Neural progenitor cell (in vitro differentiated cells): ENCODE results near the gene SLC45A1. TPM values are rescaled to one million over a fixed set of nuclear protein-coding genes. Genes with fewer than 3 reads are reported as not detected.
A peak's percentile ranks its signal among the peaks of the same experiment; 100 is the strongest.

Source experiments
- DNase-seq: peaks from one replicate; pipeline ENCODE4 v3.0.0-alpha.2; 2016; ENCODE audit warnings: low spot score
- H2AFZ ChIP-seq: fragments of 200-600 bp; sonication (generic); replicated peaks from 2 replicates; pipeline ENCODE4 v1.6.1; 2016; ENCODE audit warnings: antibody characterized with exemption
- H3F3A ChIP-seq: fragments of 200-600 bp; sonication (generic); 2 replicates; pipeline ENCODE4 v1.6.1; 2016; ENCODE audit warnings: antibody characterized with exemption, low read depth
- H3K27ac ChIP-seq: fragments of 200-600 bp; sonication (generic); 2 replicates; pipeline ENCODE4 v1.5.1; 2016; ENCODE audit warnings: mild to moderate bottlenecking
- H3K27me3 ChIP-seq: fragments of 200-600 bp; sonication (generic); 2 replicates; pipeline ENCODE4 v1.6.1; 2016; ENCODE audit warnings: mild to moderate bottlenecking, moderate library complexity
- H3K36me3 ChIP-seq: fragments of 200-600 bp; sonication (generic); 2 replicates; pipeline ENCODE4 v1.5.1; 2016
- H3K4me1 ChIP-seq: fragments of 200-600 bp; sonication (generic); 2 replicates; pipeline ENCODE4 v1.6.1; 2016; ENCODE audit warnings: mixed run types
- H3K4me2 ChIP-seq: fragments of 200-600 bp; sonication (generic); 2 replicates; pipeline ENCODE4 v1.6.1; 2016
- H3K4me3 ChIP-seq: fragments of 200-600 bp; sonication (generic); 2 replicates; pipeline ENCODE4 v1.5.1; 2016
- H3K79me2 ChIP-seq: fragments of 200-600 bp; sonication (generic); 2 replicates; pipeline ENCODE4 v1.6.1; 2016; ENCODE audit warnings: low read depth
- H3K9ac ChIP-seq: fragments of 200-600 bp; sonication (generic); 2 replicates; pipeline ENCODE4 v1.6.1; 2016
- H3K9me3 ChIP-seq: fragments of 200-600 bp; sonication (generic); 2 replicates; pipeline ENCODE4 v1.5.1; 2016; ENCODE audit warnings: low read depth
- H4K20me1 ChIP-seq: fragments of 200-600 bp; sonication (generic); 2 replicates; pipeline ENCODE4 v1.6.1; 2016; ENCODE audit warnings: low read depth
- H3K27ac Mint-ChIP-seq: 3 replicates; pipeline ENCODE4 v1.8.0; 2021; ENCODE audit warnings: mixed read lengths
- H3K27me3 Mint-ChIP-seq: 2 replicates; pipeline ENCODE4 v1.8.0; 2022; ENCODE audit warnings: low read depth, mild to moderate bottlenecking, inconsistent platforms, moderate library complexity, mixed read lengths; ENCODE audit not compliant: insufficient read depth
- H3K36me3 Mint-ChIP-seq: 3 replicates; pipeline ENCODE4 v1.8.0; 2021; ENCODE audit warnings: mixed read lengths
- H3K4me1 Mint-ChIP-seq: 3 replicates; pipeline ENCODE4 v1.8.0; 2021; ENCODE audit warnings: mixed read lengths
- H3K4me3 Mint-ChIP-seq: 3 replicates; pipeline ENCODE4 v1.8.0; 2021; ENCODE audit warnings: mild to moderate bottlenecking, moderate library complexity, mixed read lengths
- H3K9me3 Mint-ChIP-seq: 3 replicates; pipeline ENCODE4 v1.8.0; 2020; ENCODE audit warnings: mixed read lengths
- EZH2 ChIP-seq: fragments of 200-600 bp; sonication (generic); IDR thresholded peaks from 2 replicates; pipeline ENCODE4 v1.6.1; 2017; ENCODE audit warnings: antibody characterized with exemption, mild to moderate bottlenecking, moderate library complexity
- EZH2phosphoT487 ChIP-seq: fragments of 200-600 bp; sonication (generic); IDR thresholded peaks from 2 replicates; pipeline ENCODE4 v1.6.1; 2017; ENCODE audit warnings: antibody characterized with exemption
- total RNA-seq: library from RNA; depleted of rRNA; stranded (reverse); fragments of >200 nt; gene quantifications from 2 replicates; pipeline ENCODE4 v1.2.3, GENCODE V29; 2015; ENCODE audit warnings: low replicate concordance
- TF ChIP-seq, protein P1 (sequence below): fragments of 200-600 bp; sonication (generic); IDR thresholded peaks from 2 replicates; pipeline ENCODE4 v1.5.1; 2017; ENCODE audit warnings: antibody characterized with exemption, mild to moderate bottlenecking

Gene SLC45A1
- total RNA-seq, 1 donor from 2014 or later: 1.1 TPM

DNA sequence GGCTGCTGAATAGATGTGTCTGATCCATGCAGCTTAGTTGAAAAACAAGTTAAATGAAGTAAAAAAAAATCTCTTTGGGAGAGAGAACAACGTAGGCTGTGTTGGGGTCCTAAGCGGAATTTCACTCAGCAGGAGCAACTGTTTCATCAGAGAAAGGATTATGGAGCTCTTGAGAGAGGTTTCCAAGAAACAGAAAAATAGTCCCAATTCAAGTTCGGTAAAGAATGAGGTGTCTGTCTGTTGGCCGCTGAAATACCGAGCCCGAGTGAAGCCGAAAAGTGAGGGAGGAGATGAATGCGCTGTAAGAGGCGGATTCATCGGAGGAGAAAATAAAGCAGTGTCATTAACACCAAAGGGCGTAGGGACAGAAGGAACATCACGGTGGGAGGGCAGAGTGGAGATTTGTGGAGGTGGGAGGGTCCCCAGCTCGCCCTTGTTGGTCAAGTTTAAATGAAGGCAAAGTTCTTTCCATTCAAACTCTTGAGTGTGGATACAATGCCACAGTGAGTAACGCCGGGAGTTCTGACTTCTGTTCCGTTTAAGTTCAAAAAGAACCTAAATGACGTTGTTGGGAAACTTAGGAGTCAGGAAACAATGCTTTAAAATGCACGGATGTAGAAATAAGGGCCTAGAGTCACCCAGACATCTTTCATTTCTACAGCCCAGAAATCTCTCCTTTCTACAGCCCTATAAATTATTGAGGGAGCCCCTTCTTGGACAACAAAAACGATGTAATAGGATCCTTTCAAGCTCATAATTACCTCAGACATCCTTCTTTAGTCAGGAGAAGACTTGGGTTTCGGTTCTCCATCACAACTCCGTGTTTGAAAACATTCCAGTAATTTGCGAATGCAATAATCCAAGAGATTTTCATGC lies 15.6 kb upstream of the SLC45A1 start:
- Mint-ChIP-seq H3K4me1 (peaks cover 33% of the 10 kb centered on the region), H3K27ac (peak overlapping the region; percentile 18), H3K27me3 (peaks cover 6% of the 10 kb centered on the region), H3K9me3 (no peaks in the 10 kb centered on the region), H3K36me3 (no peaks in the 10 kb centered on the region), H3K4me3 (peak overlapping the region; percentile 10)
- TF ChIP-seq, protein P1, sequence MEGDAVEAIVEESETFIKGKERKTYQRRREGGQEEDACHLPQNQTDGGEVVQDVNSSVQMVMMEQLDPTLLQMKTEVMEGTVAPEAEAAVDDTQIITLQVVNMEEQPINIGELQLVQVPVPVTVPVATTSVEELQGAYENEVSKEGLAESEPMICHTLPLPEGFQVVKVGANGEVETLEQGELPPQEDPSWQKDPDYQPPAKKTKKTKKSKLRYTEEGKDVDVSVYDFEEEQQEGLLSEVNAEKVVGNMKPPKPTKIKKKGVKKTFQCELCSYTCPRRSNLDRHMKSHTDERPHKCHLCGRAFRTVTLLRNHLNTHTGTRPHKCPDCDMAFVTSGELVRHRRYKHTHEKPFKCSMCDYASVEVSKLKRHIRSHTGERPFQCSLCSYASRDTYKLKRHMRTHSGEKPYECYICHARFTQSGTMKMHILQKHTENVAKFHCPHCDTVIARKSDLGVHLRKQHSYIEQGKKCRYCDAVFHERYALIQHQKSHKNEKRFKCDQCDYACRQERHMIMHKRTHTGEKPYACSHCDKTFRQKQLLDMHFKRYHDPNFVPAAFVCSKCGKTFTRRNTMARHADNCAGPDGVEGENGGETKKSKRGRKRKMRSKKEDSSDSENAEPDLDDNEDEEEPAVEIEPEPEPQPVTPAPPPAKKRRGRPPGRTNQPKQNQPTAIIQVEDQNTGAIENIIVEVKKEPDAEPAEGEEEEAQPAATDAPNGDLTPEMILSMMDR: no peak
- TF ChIP-seq EZH2phosphoT487 (no peak), EZH2 (no peak)
- H3K79me2 ChIP-seq: no peaks in the 10 kb centered on the region
- no peaks in the 10 kb centered on the region for H3K9me3 ChIP-seq
- H3K36me3 ChIP-seq: no peaks in the 10 kb centered on the region
- peaks cover 12% of the 10 kb centered on the region for H3F3A ChIP-seq
- DNase-seq: peak; percentile 34
- no peaks in the 10 kb centered on the region for H4K20me1 ChIP-seq
- H3K9ac ChIP-seq: no peak overlapping the region
- H3K27me3 ChIP-seq: no peaks in the 10 kb centered on the region
- H3K4me3 ChIP-seq: no peak overlapping the region
- no peak overlapping the region for H2AFZ ChIP-seq
- H3K27ac ChIP-seq: no peak overlapping the region
- peak overlapping the region; percentile 41 for H3K4me2 ChIP-seq
- H3K4me1 ChIP-seq: peaks cover 31% of the 10 kb centered on the region

DNA sequence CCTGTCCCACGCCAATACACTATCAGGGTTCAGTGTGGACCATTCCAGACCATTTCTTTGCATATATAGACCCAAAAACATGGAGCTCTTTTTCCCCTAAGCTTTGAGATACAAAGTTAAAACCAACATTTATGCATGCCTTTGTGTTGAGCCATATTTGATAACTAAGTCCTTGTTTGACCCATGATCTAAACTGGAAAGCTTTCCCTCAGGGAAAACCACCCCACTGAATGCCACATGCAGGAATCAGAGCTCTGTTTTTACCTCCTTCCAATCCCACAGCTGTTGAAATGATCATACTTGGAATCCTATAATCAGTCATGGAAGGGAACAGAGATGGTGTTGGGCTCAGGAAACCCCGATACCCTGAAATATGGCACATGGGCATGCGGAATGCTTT lies 14.8 kb upstream of the SLC45A1 start:
- Histone ChIP-seq H3K27ac (no peak overlapping the region), H3K9me3 (no peaks in the 10 kb centered on the region), H3F3A (peaks cover 12% of the 10 kb centered on the region), H3K9ac (no peak overlapping the region), H3K27me3 (no peaks in the 10 kb centered on the region), H4K20me1 (no peaks in the 10 kb centered on the region), H3K4me3 (no peak overlapping the region), H2AFZ (no peak overlapping the region), H3K79me2 (no peaks in the 10 kb centered on the region), H3K4me1 (peaks cover 31% of the 10 kb centered on the region), H3K4me2 (no peak overlapping the region), H3K36me3 (no peaks in the 10 kb centered on the region)
- no peak overlapping the region for H3K4me3 Mint-ChIP-seq
- H3K27ac Mint-ChIP-seq: no peak overlapping the region
- H3K4me1 Mint-ChIP-seq: peaks cover 37% of the 10 kb centered on the region
- no peak for DNase-seq
- H3K36me3 Mint-ChIP-seq: no peaks in the 10 kb centered on the region
- peaks cover 8% of the 10 kb centered on the region for H3K27me3 Mint-ChIP-seq
- TF ChIP-seq, protein P1: no peak
- H3K9me3 Mint-ChIP-seq: no peaks in the 10 kb centered on the region

DNA sequence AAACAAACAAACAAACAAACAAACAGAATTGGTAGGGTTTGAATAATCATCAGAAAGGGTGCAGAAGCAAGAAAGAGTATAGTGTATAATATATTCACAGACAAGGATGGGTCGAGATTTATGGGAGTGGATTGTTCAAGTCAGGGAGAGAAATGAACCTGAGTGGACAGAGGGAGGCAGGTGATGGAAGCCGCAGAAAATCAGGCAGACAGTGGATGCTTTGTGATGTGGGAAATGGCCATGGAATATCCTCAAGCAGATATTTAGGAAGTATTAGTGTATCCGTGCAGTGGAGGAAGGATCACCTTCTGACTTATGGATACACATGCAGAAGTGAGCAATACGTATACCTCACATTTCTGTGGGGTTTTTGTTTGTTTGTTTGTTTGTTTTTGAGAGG lies 14.0 kb upstream of the SLC45A1 start:
- Histone ChIP-seq H3K9me3 (no peaks in the 10 kb centered on the region), H3K27me3 (no peaks in the 10 kb centered on the region), H3F3A (peaks cover 12% of the 10 kb centered on the region), H3K4me3 (no peak overlapping the region), H3K9ac (no peak overlapping the region), H2AFZ (no peak overlapping the region), H3K4me2 (no peak overlapping the region), H3K4me1 (peaks cover 31% of the 10 kb centered on the region), H4K20me1 (no peaks in the 10 kb centered on the region), H3K79me2 (no peaks in the 10 kb centered on the region), H3K27ac (no peak overlapping the region), H3K36me3 (no peaks in the 10 kb centered on the region)
- TF ChIP-seq EZH2 (no peak), EZH2phosphoT487 (no peak)
- TF ChIP-seq, protein P1: no peak
- Mint-ChIP-seq H3K9me3 (no peaks in the 10 kb centered on the region), H3K36me3 (no peaks in the 10 kb centered on the region), H3K27ac (no peak overlapping the region), H3K27me3 (peaks cover 6% of the 10 kb centered on the region), H3K4me1 (peaks cover 37% of the 10 kb centered on the region), H3K4me3 (no peak overlapping the region)
- no peak for DNase-seq
